Kidney (tissue), 14 donors: ENCODE measurements around the gene PKDREJ. TPM values are rescaled to one million over a fixed set of nuclear protein-coding genes. Genes with fewer than 3 reads are reported as not detected.

ENCODE experiments used
- DNase-seq, 5 donors: peaks; one replicate each; pipeline ENCODE4 v3.0.0-alpha.2; 2013 to 2020
- FAIRE-seq: peaks from 2 replicates; lab custom pipeline; 2012; peaks lifted over from hg19 to GRCh38; lab: Jason Lieb, UNC
- H3K27ac ChIP-seq, 2 donors: one replicate each; pipeline ENCODE4 v1.7.0; 2013; ENCODE audit warnings: low read depth in 2 of 2, low read length in 2 of 2, inconsistent platforms in 1 of 2
- H3K27me3 ChIP-seq: one replicate; pipeline ENCODE4 v1.7.1; 2013; ENCODE audit warnings: low read length, inconsistent platforms; ENCODE audit not compliant: control insufficient read depth, insufficient read depth
- H3K36me3 ChIP-seq, 3 donors: one replicate each; pipeline versions ENCODE4 v1.7.0 to v1.7.1; 2013; ENCODE audit warnings: low read length in 3 of 3, control low read depth in 1 of 3, inconsistent platforms in 1 of 3; ENCODE audit not compliant: insufficient read depth in 3 of 3, control insufficient read depth in 2 of 3
- H3K4me1 ChIP-seq, 3 donors: one replicate each; pipeline versions ENCODE4 v1.7.0 to v1.7.1; 2013; ENCODE audit warnings: low read length in 3 of 3, inconsistent platforms in 1 of 3, low read depth in 1 of 3; ENCODE audit not compliant: control insufficient read depth in 2 of 3, insufficient read depth in 2 of 3
- H3K4me3 ChIP-seq, 3 donors: one replicate each; pipeline versions ENCODE4 v1.7.0 to v1.8.1; 2013; ENCODE audit warnings: low read length in 3 of 3, control low read depth in 1 of 3, inconsistent platforms in 1 of 3
- H3K9ac ChIP-seq, 3 donors: one replicate each; pipeline versions ENCODE4 v1.7.0 to v1.7.1; 2013; ENCODE audit warnings: low read length in 3 of 3, control low read depth in 1 of 3, inconsistent platforms in 1 of 3
- H3K9me3 ChIP-seq, 3 donors: one replicate each; pipeline versions ENCODE4 v1.7.0 to v1.7.1; 2013; ENCODE audit warnings: low read length in 3 of 3, control low read depth in 1 of 3, inconsistent platforms in 1 of 3; ENCODE audit not compliant: control insufficient read depth in 2 of 3, insufficient read depth in 1 of 3
- intact Hi-C: fragments of 100-400 bp; cut with DNase I; formaldehyde crosslinking; loops from one replicate; pipeline ENCODE4 v1.11.1; 2022
- polyA plus RNA-seq: library from polyadenylated mRNA; stranded (reverse); fragments of 350-450 nt; fragmentation: Illumina TruSeq; extraction: RNeasy Lipid Tissue Mini Kit (QIAGEN cat#74804); gene quantifications from one replicate; pipeline ENCODE4 v1.2.3, GENCODE V29; 2014; ENCODE audit warnings: low read depth, low replicate concordance; ENCODE audit not compliant: insufficient read depth
- total RNA-seq: library from RNA; stranded (reverse); fragmentation: NEBNext Ultra II Directional; extraction: Animal tissue kit (Norgen Biotek cat#: 25700); gene quantifications from one replicate; pipeline ENCODE4 v1.2.1, GENCODE V29; 2021
- TF ChIP-seq, protein P1 (sequence below): IDR thresholded peaks from 3 replicates; pipeline ENCODE4 v1.5.1; 2012; ENCODE audit warnings: mild to moderate bottlenecking, moderate library complexity, borderline replicate concordance; ENCODE audit not compliant: insufficient read depth; ENCODE audit errors: extremely low read depth
- donor health status: control.
- donor health status: control.
- donor health status: control.
- donor health status: control.
- donor health status: control.
- donor health status: DM: yes; HTN: yes; CAD: no.
- donor health status: Normal renal cell carcinoma (clear cell type).

Gene PKDREJ
- total and polyA plus RNA-seq, 2 donors from 2014 or later = 0.06 to 0.15 TPM

DNA sequence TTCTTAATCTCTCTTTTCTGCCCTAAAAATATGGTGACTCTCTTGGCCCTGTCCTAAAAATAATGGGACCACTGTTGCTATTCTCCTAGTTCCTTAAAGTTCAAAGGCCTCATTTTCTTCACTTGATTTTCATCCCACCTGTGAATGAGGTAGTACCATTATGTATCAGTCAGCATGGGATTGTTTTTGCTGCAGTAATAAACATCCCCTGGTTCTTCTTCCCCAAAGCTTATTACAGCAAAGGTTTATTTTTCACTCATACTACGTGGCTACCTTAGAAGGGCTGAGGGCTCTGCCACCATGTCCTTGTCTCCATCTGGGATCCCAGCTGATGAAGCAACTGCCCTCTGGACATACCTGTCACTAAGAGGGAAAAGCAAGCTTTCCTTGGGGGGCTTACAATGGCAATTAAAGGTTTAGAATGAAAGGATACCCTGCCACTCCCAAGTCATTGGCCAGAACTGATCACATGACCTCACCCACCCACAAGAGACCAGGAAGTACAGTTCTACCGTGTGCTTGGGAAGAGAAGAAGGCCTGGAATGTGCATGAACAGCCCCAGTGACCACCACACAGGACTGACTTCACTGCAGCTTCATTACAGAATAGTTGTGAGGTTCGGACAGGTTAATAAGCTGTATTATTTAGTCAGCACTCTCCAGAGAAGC lies 12.4 kb upstream of the PKDREJ start:
- no peak for FAIRE-seq
- Histone ChIP-seq H3K9me3 (no peaks in the 10 kb centered on the region), H3K27ac (no peak overlapping the region), H3K4me1 (peaks cover 0 to 5% (median 0%) of the 10 kb centered on the region in 3 donors), H3K4me3 (no peak overlapping the region), H3K27me3 (no peaks in the 10 kb centered on the region), H3K36me3 (peaks cover 5 to 83% (median 60%) of the 10 kb centered on the region in 3 donors), H3K9ac (no peak overlapping the region)
- intact Hi-C loops = no loop called here
- DNase-seq = no peak
- TF ChIP-seq, protein P1, sequence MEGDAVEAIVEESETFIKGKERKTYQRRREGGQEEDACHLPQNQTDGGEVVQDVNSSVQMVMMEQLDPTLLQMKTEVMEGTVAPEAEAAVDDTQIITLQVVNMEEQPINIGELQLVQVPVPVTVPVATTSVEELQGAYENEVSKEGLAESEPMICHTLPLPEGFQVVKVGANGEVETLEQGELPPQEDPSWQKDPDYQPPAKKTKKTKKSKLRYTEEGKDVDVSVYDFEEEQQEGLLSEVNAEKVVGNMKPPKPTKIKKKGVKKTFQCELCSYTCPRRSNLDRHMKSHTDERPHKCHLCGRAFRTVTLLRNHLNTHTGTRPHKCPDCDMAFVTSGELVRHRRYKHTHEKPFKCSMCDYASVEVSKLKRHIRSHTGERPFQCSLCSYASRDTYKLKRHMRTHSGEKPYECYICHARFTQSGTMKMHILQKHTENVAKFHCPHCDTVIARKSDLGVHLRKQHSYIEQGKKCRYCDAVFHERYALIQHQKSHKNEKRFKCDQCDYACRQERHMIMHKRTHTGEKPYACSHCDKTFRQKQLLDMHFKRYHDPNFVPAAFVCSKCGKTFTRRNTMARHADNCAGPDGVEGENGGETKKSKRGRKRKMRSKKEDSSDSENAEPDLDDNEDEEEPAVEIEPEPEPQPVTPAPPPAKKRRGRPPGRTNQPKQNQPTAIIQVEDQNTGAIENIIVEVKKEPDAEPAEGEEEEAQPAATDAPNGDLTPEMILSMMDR = no peak

DNA sequence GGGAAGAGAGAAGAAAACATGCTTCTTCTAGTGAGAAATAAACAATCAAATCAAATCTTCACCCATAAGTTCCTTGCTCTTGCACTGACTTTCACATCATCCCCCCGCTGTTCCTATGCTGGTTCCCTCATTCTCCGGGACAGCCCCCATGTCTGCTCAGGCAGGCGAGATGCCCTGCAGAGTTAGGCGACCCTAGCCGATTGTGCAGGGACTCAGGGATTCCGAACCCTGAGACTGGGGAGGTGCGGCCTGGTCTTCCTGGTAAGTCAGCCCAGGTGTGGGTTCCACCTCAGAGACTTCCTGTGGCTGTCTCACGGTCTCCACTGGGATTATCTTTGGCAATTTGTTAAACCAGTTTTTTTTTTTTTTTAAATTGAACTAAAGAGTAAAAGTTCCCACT lies 11.2 kb upstream of the PKDREJ start:
- intact Hi-C loops = no loop called here
- Histone ChIP-seq H3K9ac (no peak overlapping the region), H3K27ac (no peak overlapping the region), H3K4me3 (no peak overlapping the region), H3K9me3 (no peaks in the 10 kb centered on the region), H3K27me3 (no peaks in the 10 kb centered on the region), H3K4me1 (peaks cover 0 to 3% (median under 1%) of the 10 kb centered on the region in 3 donors), H3K36me3 (peaks cover 5 to 72% (median 53%) of the 10 kb centered on the region in 3 donors)
- no peak for DNase-seq
- TF ChIP-seq, protein P1 = no peak
- FAIRE-seq = no peak

DNA sequence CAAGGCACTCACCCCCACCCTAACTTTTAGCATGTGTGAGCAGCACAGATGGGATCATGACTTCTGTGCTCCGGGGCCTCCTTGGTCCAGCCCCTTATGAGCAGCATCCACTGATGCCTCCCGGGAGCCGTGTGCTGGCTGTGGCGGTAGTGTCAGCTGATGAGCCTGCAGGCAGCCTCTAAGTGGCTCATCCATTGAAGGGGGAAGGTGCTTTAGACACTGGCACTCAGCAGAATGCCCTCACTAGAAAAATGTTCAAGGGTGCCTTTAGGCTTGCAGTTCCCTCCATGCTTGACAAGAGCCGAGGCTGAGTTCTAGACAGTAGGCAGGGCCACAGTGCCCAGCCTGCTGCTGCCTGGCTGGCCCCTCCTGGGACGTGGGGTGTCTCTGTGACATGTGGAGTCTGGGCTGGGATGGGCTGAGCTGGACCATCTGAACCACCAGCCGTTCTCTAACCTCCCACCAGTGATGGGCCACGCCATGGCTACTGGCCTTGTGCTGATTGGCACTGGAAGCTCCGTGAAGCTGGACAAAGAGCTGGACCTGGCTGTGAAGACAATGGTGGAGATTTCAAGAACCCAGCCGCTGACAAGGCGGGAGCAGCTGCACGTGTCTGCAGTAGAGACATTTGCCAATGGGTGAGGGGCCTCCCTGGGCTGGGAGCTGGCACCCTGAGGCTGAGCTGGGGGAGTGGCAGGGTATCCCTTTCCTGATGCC lies 10.4 kb upstream of the PKDREJ start:
- Histone ChIP-seq H3K9me3 (no peaks in the 10 kb centered on the region), H3K4me1 (peaks cover 0 to 8% (median 4%) of the 10 kb centered on the region in 3 donors), H3K27me3 (no peaks in the 10 kb centered on the region), H3K9ac (no peak overlapping the region), H3K4me3 (no peak overlapping the region), H3K27ac (no peak overlapping the region), H3K36me3 (peaks cover 5 to 69% (median 46%) of the 10 kb centered on the region in 3 donors)
- intact Hi-C loops = no loop called here
- TF ChIP-seq, protein P1 = no peak
- FAIRE-seq (no peak), DNase-seq (no peak)
